Measurements from ENCODE around the gene SIX1. TPM values are rescaled to one million over a fixed set of nuclear protein-coding genes. Genes with fewer than 3 reads are reported as not detected.
A peak's percentile ranks its signal among the peaks of the same experiment; 100 is the strongest.

The SIX1 gene
- total RNA-seq, 1 donor from 2014 or later = 3.7 TPM

- intact Hi-C loops (cut with DNase I) = no loop called here
- no peak for DNase-seq (ENCODE audit: extremely low spot score in 2 of 2)
- peak overlapping the region in 1 of 2 donors; percentile 21 for H3K4me3 ChIP-seq
- H3K4me1 ChIP-seq = peaks cover 18% of the 10 kb centered on the region
- H3K36me3 ChIP-seq = no peaks in the 10 kb centered on the region
- no peak overlapping the region for H3K27ac ChIP-seq
- TF ChIP-seq POLR2A (IDR thresholded peaks at IDR 0.05) = no peak
- TF ChIP-seq POLR2AphosphoS5 (IDR thresholded peaks at IDR 0.05; ENCODE audit: insufficient read depth in 1 of 2, low read depth in 1 of 2) = no peak
- no peak for TF ChIP-seq CTCF (IDR thresholded peaks at IDR 0.05)
- H3K27me3 ChIP-seq = no peaks in the 10 kb centered on the region
- H3K9me3 ChIP-seq = no peaks in the 10 kb centered on the region
Measured at GRCh38 chr14:60637479-60638315, 11.6 kb downstream of the SIX1 start.

GRCh38 chr14:60636879-60637478 lies 12.3 kb downstream of the SIX1 start:
- Histone ChIP-seq H3K36me3 (no peaks in the 10 kb centered on the region), H3K4me3 (peak overlapping the region in 1 of 2 donors; percentile 21), H3K27ac (no peak overlapping the region), H3K9me3 (no peaks in the 10 kb centered on the region), H3K27me3 (no peaks in the 10 kb centered on the region), H3K4me1 (peaks cover 11% of the 10 kb centered on the region)
- no peak for DNase-seq (ENCODE audit: extremely low spot score in 2 of 2)
- intact Hi-C loops (cut with DNase I) = no loop called here
- TF ChIP-seq POLR2A (IDR thresholded peaks at IDR 0.05) (no peak), CTCF (IDR thresholded peaks at IDR 0.05) (no peak), POLR2AphosphoS5 (IDR thresholded peaks at IDR 0.05; ENCODE audit: insufficient read depth in 1 of 2, low read depth in 1 of 2) (no peak)

GRCh38 chr14:60634153-60634552 lies 15.1 kb downstream of the SIX1 start:
- H3K27ac ChIP-seq = no peak overlapping the region
- peaks cover 10% of the 10 kb centered on the region for H3K4me1 ChIP-seq
- H3K4me3 ChIP-seq = no peak overlapping the region
- H3K9me3 ChIP-seq = no peaks in the 10 kb centered on the region
- intact Hi-C loops (cut with DNase I) = no loop called here
- H3K27me3 ChIP-seq = no peaks in the 10 kb centered on the region
- DNase-seq (ENCODE audit: extremely low spot score in 2 of 2) = no peak
- H3K36me3 ChIP-seq = no peaks in the 10 kb centered on the region
- TF ChIP-seq POLR2A (IDR thresholded peaks at IDR 0.05) (no peak), POLR2AphosphoS5 (IDR thresholded peaks at IDR 0.05; ENCODE audit: insufficient read depth in 1 of 2, low read depth in 1 of 2) (no peak), CTCF (IDR thresholded peaks at IDR 0.05) (no peak)

GRCh38 chr14:60632777-60633176 lies 16.5 kb downstream of the SIX1 start:
- no peaks in the 10 kb centered on the region for H3K36me3 ChIP-seq
- no peak overlapping the region for H3K4me3 ChIP-seq
- no peaks in the 10 kb centered on the region for H3K9me3 ChIP-seq
- peaks cover 5% of the 10 kb centered on the region for H3K4me1 ChIP-seq
- H3K27me3 ChIP-seq = no peaks in the 10 kb centered on the region
- no peak overlapping the region for H3K27ac ChIP-seq
- intact Hi-C loops (cut with DNase I) = no loop called here
- no peak for TF ChIP-seq POLR2A (IDR thresholded peaks at IDR 0.05)
- no peak for TF ChIP-seq POLR2AphosphoS5 (IDR thresholded peaks at IDR 0.05; ENCODE audit: insufficient read depth in 1 of 2, low read depth in 1 of 2)
- TF ChIP-seq CTCF (IDR thresholded peaks at IDR 0.05) = no peak
- DNase-seq (ENCODE audit: extremely low spot score in 2 of 2) = no peak

- no peak for TF ChIP-seq CTCF (IDR thresholded peaks at IDR 0.05)
- no peak for TF ChIP-seq POLR2A (IDR thresholded peaks at IDR 0.05)
- no peak for TF ChIP-seq POLR2AphosphoS5 (IDR thresholded peaks at IDR 0.05; ENCODE audit: insufficient read depth in 1 of 2, low read depth in 1 of 2)
- Histone ChIP-seq H3K27ac (no peak overlapping the region), H3K4me1 (no peaks in the 10 kb centered on the region), H3K9me3 (no peaks in the 10 kb centered on the region), H3K36me3 (no peaks in the 10 kb centered on the region), H3K27me3 (no peaks in the 10 kb centered on the region), H3K4me3 (no peak overlapping the region)
- intact Hi-C loops (cut with DNase I) = no loop called here
- DNase-seq (ENCODE audit: extremely low spot score in 2 of 2) = no peak
Measured at GRCh38 chr14:60632257-60632656, 17.0 kb downstream of the SIX1 start.

Measured in vagina (tissue), 2 donors.